Left lung (tissue), 14 donors: Measurements from ENCODE around the gene RTF1. TPM values are rescaled to one million over a fixed set of nuclear protein-coding genes. Genes with fewer than 3 reads are reported as not detected.
A peak's percentile ranks its signal among the peaks of the same experiment; 100 is the strongest.
"Not testable (repeated sequence)": the region's sequence is repeated elsewhere in the genome, so short reads cannot be mapped to it uniquely, and the experiment has no call there.

Experiments
- ATAC-seq: fragments of 200-7000 bp; cut with Tn5 transposase; one replicate; pipeline ENCODE4 v1.9.1; 2020; ENCODE audit warnings: moderate library complexity
- DNase-seq, 4 donors: peaks; one replicate each; pipeline ENCODE4 v3.0.0-alpha.2; 2013 to 2020
- H3K27ac ChIP-seq, 2 donors: fragments of 200-600 bp; sonication (generic) in 1 of 2; one replicate each; pipeline versions ENCODE4 v1.5.0 to v1.8.0; 2020 to 2021
- H3K27me3 ChIP-seq, 2 donors: fragments of 200-600 bp; sonication (generic) in 1 of 2; one replicate each; pipeline versions ENCODE4 v1.5.0 to v1.8.0; 2020 to 2021
- H3K36me3 ChIP-seq, 2 donors: fragments of 200-600 bp; sonication (generic) in 1 of 2; one replicate each; pipeline versions ENCODE4 v1.5.0 to v1.8.0; 2020 to 2021
- H3K4me1 ChIP-seq, 2 donors: fragments of 200-600 bp; one replicate each; pipeline ENCODE4 v1.8.0; 2021
- H3K4me3 ChIP-seq, 2 donors: fragments of 200-600 bp; sonication (generic) in 1 of 2; one replicate each; pipeline versions ENCODE4 v1.5.0 to v1.8.0; 2020 to 2021; ENCODE audit warnings: mild to moderate bottlenecking in 1 of 2
- H3K9me3 ChIP-seq, 2 donors: fragments of 200-600 bp; sonication (generic) in 1 of 2; one replicate each; pipeline versions ENCODE4 v1.5.0 to v1.8.0; 2020 to 2021
- intact Hi-C, 2 donors: fragments of 100-400 bp; cut with DNase I; formaldehyde crosslinking; loops; one replicate each; pipeline versions ENCODE4 v1.11.2 to v1.14.2; 2022
- long read RNA-seq, 12 donors: library from polyadenylated mRNA in 2 of 12; unstranded in 2 of 12; transcript quantifications; one replicate each; pipeline ENCODE4 v2.0.0 and lab custom pipeline, GENCODE V29; 2019 to 2026
- polyA plus RNA-seq, 6 donors: library from polyadenylated mRNA; unstranded; fragments of 120-200 nt; gene quantifications; one replicate each; pipeline ENCODE4 v1.2.1, GENCODE V29; 2013; ENCODE audit not compliant: insufficient read length in 6 of 6
- total RNA-seq, 2 donors: library from RNA; stranded (reverse); fragmentation: NEBNext Ultra II Directional; extraction: Animal tissue kit (Norgen Biotek cat#: 25700); gene quantifications; one replicate each; pipeline ENCODE4 v1.2.1, GENCODE V29; 2021
- TF ChIP-seq, protein P1 (sequence below), 2 donors: fragments of 200-600 bp; sonication (generic) in 1 of 2; IDR thresholded peaks; one replicate each; pipeline versions ENCODE4 v1.5.0 to v1.8.0; 2021; ENCODE audit warnings: antibody characterized with exemption in 2 of 2
- donor health status: DM: no; HTN: yes; CAD: no.
- donor health status: DM: no; HTN: no; CAD: no.

RTF1 gene
- total RNA-seq (10 to 100 TPM; 22.3 to 23.9 TPM), polyA plus RNA-seq (10 to 100 TPM; 65.7 to 70.6 (median 69.7) TPM)
- long read RNA-seq, donor 1, full-length matches to known transcripts = 8 of 77 reads
- long read RNA-seq, donor 1, partial matches to known transcripts = 69 of 77 reads
- long read RNA-seq, donor 1, other reads (novel, unspliced or antisense) = 0 of 77 reads
- long read RNA-seq, donor 2, full-length matches to known transcripts = 5 of 172 reads
- long read RNA-seq, donor 2, partial matches to known transcripts = 167 of 172 reads
- long read RNA-seq, donor 2, other reads (novel, unspliced or antisense) = 0 of 172 reads
- long read RNA-seq, donor 3, full-length matches to known transcripts = 4 of 4 reads
- long read RNA-seq, donor 3, partial matches to known transcripts = 0 of 4 reads
- long read RNA-seq, donor 3, other reads (novel, unspliced or antisense) = 0 of 4 reads
- long read RNA-seq, donor 4, partial matches to known transcripts = 37 of 38 reads
- long read RNA-seq, donor 4, other reads (novel, unspliced or antisense) = 1 of 38 reads
- long read RNA-seq, donor 5, full-length matches to known transcripts = 7 of 20 reads
- long read RNA-seq, donor 5, partial matches to known transcripts = 13 of 20 reads
- long read RNA-seq, donor 5, other reads (novel, unspliced or antisense) = 0 of 20 reads
- long read RNA-seq, donor 6, full-length matches to known transcripts = 3 of 18 reads
- long read RNA-seq, donor 6, partial matches to known transcripts = 15 of 18 reads
- long read RNA-seq, donor 6, other reads (novel, unspliced or antisense) = 0 of 18 reads
- long read RNA-seq, donor 7, full-length matches to known transcripts = 6 of 6 reads
- long read RNA-seq, donor 7, partial matches to known transcripts = 0 of 6 reads
- long read RNA-seq, donor 7, other reads (novel, unspliced or antisense) = 0 of 6 reads
- long read RNA-seq, donor 8, full-length matches to known transcripts = 7 of 7 reads
- long read RNA-seq, donor 8, partial matches to known transcripts = 0 of 7 reads
- long read RNA-seq, donor 8, other reads (novel, unspliced or antisense) = 0 of 7 reads
- long read RNA-seq, donor 9 = 0 reads
- long read RNA-seq, donor 10, partial matches to known transcripts = 37 of 38 reads
- long read RNA-seq, donor 10, other reads (novel, unspliced or antisense) = 1 of 38 reads
- long read RNA-seq, donor 11 = 0 reads
- long read RNA-seq, donor 12, full-length matches to known transcripts = 7 of 46 reads
- long read RNA-seq, donor 12, partial matches to known transcripts = 39 of 46 reads
- long read RNA-seq, donor 12, other reads (novel, unspliced or antisense) = 0 of 46 reads

- H3K36me3 ChIP-seq = no peaks in the 10 kb centered on the region
- peaks cover 16 to 40% of the 10 kb centered on the region in 2 donors for H3K4me1 ChIP-seq
- H3K27ac ChIP-seq = peak within 1 kb of the TSS; percentile 76 to 83
- ATAC-seq (peak; percentile 99), DNase-seq (peak; percentile 92 to 99 (median 96))
- TF ChIP-seq, protein P1, sequence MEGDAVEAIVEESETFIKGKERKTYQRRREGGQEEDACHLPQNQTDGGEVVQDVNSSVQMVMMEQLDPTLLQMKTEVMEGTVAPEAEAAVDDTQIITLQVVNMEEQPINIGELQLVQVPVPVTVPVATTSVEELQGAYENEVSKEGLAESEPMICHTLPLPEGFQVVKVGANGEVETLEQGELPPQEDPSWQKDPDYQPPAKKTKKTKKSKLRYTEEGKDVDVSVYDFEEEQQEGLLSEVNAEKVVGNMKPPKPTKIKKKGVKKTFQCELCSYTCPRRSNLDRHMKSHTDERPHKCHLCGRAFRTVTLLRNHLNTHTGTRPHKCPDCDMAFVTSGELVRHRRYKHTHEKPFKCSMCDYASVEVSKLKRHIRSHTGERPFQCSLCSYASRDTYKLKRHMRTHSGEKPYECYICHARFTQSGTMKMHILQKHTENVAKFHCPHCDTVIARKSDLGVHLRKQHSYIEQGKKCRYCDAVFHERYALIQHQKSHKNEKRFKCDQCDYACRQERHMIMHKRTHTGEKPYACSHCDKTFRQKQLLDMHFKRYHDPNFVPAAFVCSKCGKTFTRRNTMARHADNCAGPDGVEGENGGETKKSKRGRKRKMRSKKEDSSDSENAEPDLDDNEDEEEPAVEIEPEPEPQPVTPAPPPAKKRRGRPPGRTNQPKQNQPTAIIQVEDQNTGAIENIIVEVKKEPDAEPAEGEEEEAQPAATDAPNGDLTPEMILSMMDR (IDR thresholded peaks at IDR 0.05) = no peak
- H3K4me3 ChIP-seq = peak within 1 kb of the TSS; percentile 96 to 100
- H3K27me3 ChIP-seq = no peaks in the 10 kb centered on the region
- intact Hi-C loops = no loop called here
- H3K9me3 ChIP-seq = no peaks in the 10 kb centered on the region
Measured at GRCh38 chr15:41416742-41417417, at the start of gene RTF1. Gene RTF1, plus strand, starts transcription at chr15:41417095. Its CDS starts 21 bp downstream, at chr15:41417116.

GRCh38 chr15:41367418-41367817 is 49.5 kb upstream of the RTF1 start:
- Histone ChIP-seq H3K36me3 (peaks cover 0 to 27% of the 10 kb centered on the region in 2 donors), H3K9me3 (no peaks in the 10 kb centered on the region), H3K4me3 (no peak overlapping the region), H3K27me3 (no peaks in the 10 kb centered on the region), H3K27ac (no peak overlapping the region), H3K4me1 (no peaks in the 10 kb centered on the region)
- ATAC-seq = no peak
- intact Hi-C loops = no loop called here
- DNase-seq = no peak
- TF ChIP-seq, protein P1 (IDR thresholded peaks at IDR 0.05) = no peak

DNA sequence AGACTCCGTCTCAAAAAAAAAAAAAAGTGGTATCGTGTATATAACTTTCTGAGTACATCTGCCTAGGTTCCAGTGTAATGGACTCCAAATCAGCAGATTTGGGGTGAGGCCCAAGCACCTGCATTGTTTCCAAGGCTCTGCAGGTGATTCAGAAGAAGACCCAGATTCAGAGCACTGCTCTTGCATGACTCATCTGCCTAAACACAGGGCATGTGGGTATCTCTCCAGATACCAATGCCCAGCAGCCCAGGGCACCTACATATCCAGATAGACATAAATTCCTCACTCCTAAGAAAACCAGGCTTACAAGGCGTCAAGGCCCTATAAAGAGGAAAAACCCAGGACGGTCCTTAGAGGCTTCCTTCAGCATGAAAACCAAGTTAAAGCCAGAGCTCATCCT is 38.9 kb upstream of the RTF1 start:
- ATAC-seq (no peak), DNase-seq (no peak)
- peaks cover 0 to 8% of the 10 kb centered on the region in 2 donors for H3K36me3 ChIP-seq
- H3K4me1 ChIP-seq = no peaks in the 10 kb centered on the region
- intact Hi-C loops = no loop called here
- H3K27ac ChIP-seq = no peak overlapping the region
- no peaks in the 10 kb centered on the region for H3K27me3 ChIP-seq
- TF ChIP-seq, protein P1 (IDR thresholded peaks at IDR 0.05) = no peak
- no peaks in the 10 kb centered on the region for H3K9me3 ChIP-seq
- H3K4me3 ChIP-seq = no peak overlapping the region

- H3K4me3 ChIP-seq, H3K27ac ChIP-seq, H3K4me1 ChIP-seq, H3K27me3 ChIP-seq, DNase-seq, ATAC-seq, H3K9me3 ChIP-seq, intact Hi-C loops: not testable (repeated sequence)
- H3K36me3 ChIP-seq = peaks cover 0 to 35% of the 10 kb centered on the region in 2 donors
Measured at GRCh38 chr15:41383974-41384749, 32.7 kb upstream of the RTF1 start.
